IPS DF 6.9 (cell line): ENCODE results near the gene LANCL2.
"Not testable (repeated sequence)": the region's sequence is repeated elsewhere in the genome, so short reads cannot be mapped to it uniquely, and the experiment has no call there.

ENCODE experiments used
- DNase-seq: peaks from one replicate; pipeline ENCODE4 v3.0.0-alpha.2; 2013; ENCODE audit warnings: low read depth, low spot score
- H3K27ac ChIP-seq: one replicate; pipeline ENCODE4 v1.5.1; 2013; ENCODE audit warnings: low read length, control low read depth
- H3K27me3 ChIP-seq: 2 replicates; pipeline ENCODE4 v1.6.1; 2013; ENCODE audit warnings: mild to moderate bottlenecking, low read length; ENCODE audit not compliant: control insufficient read depth, insufficient read depth
- H3K36me3 ChIP-seq: 2 replicates; pipeline ENCODE4 v1.6.1; 2013; ENCODE audit warnings: low read length; ENCODE audit not compliant: control insufficient read depth, insufficient read depth
- H3K4me1 ChIP-seq: 2 replicates; pipeline ENCODE4 v1.6.1; 2013; ENCODE audit warnings: low read length; ENCODE audit not compliant: control insufficient read depth, insufficient read depth
- H3K4me3 ChIP-seq: 2 replicates; pipeline ENCODE4 v1.5.1; 2013; ENCODE audit warnings: mild to moderate bottlenecking, low read length
- H3K9me3 ChIP-seq: 2 replicates; pipeline ENCODE4 v1.6.1; 2013; ENCODE audit warnings: low read length, inconsistent platforms; ENCODE audit not compliant: control insufficient read depth, insufficient read depth
- WGBS: extraction: QIAGEN DNeasy Blood & Tissue Kit; methylation state at CpG from one replicate; pipeline ENCODE4 v1.1.7; 2013; ENCODE audit warnings: mixed read lengths, missing lambda C conversion rate; ENCODE audit not compliant: insufficient read length, insufficient coverage; 5-methylcytosine and 5-hydroxymethylcytosine counted together

The LANCL2 gene

DNA sequence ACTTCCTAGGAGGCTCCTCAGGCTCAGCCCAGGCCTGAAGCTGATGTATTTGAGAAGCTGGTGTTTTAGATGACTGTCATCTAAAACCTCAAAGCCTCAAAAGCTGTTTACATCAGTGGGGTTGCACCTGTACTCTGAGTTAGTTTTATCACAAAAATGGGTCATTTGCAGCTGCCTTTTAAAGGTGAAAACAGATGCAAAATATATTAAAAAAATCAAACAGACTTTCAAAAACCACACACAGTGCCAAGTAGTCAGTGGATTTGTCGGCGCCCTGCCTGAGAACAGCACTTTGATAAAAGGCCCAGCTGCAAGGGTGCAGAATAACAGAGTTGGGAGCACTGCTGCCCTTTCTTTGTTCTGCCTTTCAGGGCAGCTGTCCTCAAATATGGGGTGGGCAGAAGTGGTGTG, 104.1 kb downstream of the LANCL2 start:
- Histone ChIP-seq H3K4me1 (no peaks in the 10 kb centered on the region), H3K27me3 (no peaks in the 10 kb centered on the region), H3K9me3 (peaks cover 1% of the 10 kb centered on the region), H3K4me3 (no peak overlapping the region), H3K27ac (no peak overlapping the region), H3K36me3 (peaks cover 4% of the 10 kb centered on the region)
- no peak for DNase-seq
- WGBS, result no CpG with 5 or more reads among the region's 2 CpGs

DNA sequence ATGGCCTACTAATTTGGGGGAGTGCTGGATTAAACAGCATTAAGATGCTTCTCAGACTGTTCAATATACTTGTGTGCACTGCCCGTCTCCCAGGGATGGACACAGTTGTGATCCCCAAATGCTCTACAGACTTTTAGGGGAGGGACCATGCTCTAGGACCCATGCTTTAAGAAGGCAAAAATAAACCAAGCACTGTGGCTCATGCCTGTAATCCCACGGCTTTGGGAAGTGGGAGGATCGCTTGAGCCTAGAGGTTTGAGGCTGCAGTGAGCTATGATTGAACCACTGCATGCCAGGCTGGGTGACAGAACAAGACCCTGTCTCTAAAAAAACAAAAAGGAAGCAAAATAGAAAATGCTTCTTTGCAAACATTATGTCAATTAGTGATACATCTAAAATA, 104.6 kb downstream of the LANCL2 start:
- no CpG with 5 or more reads among the region's 3 CpGs for WGBS
- Histone ChIP-seq H3K27me3 (no peaks in the 10 kb centered on the region), H3K4me3 (no peak overlapping the region), H3K9me3 (peaks cover 1% of the 10 kb centered on the region), H3K4me1 (no peaks in the 10 kb centered on the region), H3K27ac (no peak overlapping the region), H3K36me3 (peaks cover 4% of the 10 kb centered on the region)
- no peak for DNase-seq

DNA sequence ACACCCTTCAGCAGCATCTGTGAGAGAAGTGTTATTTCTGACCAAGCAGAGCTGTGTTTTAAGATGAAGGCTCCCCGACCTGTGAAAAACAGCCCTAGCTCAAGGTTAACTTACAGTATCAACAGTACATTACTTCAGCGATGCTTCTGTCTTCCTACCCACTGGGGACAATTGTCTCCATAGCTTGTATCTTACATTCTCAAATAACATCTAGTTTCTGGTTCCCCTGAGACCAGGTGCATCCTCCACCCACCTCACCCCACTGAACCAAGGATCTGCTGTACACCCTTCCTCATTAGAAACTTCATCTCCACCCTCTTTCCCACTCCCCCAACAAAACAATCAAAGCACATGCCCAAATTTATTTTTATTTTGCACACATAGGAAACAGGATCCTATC, 105.1 kb downstream of the LANCL2 start:
- no CpG with 5 or more reads among the region's 2 CpGs for WGBS
- peaks cover 1% of the 10 kb centered on the region; the same call in 1 of the 2 replicates for H3K9me3 ChIP-seq
- DNase-seq, result no peak
- H3K4me3 ChIP-seq, result no peak overlapping the region
- H3K4me1 ChIP-seq, result no peaks in the 10 kb centered on the region
- peaks cover 4% of the 10 kb centered on the region for H3K36me3 ChIP-seq
- H3K27me3 ChIP-seq, result no peaks in the 10 kb centered on the region
- no peak overlapping the region for H3K27ac ChIP-seq

GRCh38 chr7:55471594-55471993, 106.5 kb downstream of the LANCL2 start:
- H3K27ac ChIP-seq, H3K4me1 ChIP-seq, H3K4me3 ChIP-seq, H3K9me3 ChIP-seq, H3K36me3 ChIP-seq, DNase-seq, H3K27me3 ChIP-seq: not testable (repeated sequence)
- no CpG with 5 or more reads among the region's 9 CpGs for WGBS

GRCh38 chr7:55472406-55472805, 107.3 kb downstream of the LANCL2 start:
- H3K4me3 ChIP-seq, H3K27me3 ChIP-seq: not testable (repeated sequence)

GRCh38 chr7:55472928-55473725, 108.0 kb downstream of the LANCL2 start:
- H3K36me3 ChIP-seq, result peaks cover 10% of the 10 kb centered on the region
- no CpG with 5 or more reads among the region's 25 CpGs for WGBS

More at GRCh38 chr7:55472406-55472805, 107.3 kb downstream of the LANCL2 start:
- not testable (repeated sequence) for H3K4me1 ChIP-seq, H3K9me3 ChIP-seq, H3K27ac ChIP-seq, H3K36me3 ChIP-seq, DNase-seq
- no CpG with 5 or more reads among the region's 14 CpGs for WGBS

GRCh38 chr7:55473932-55474331, 108.8 kb downstream of the LANCL2 start:
- Histone ChIP-seq H3K27me3 (no peaks in the 10 kb centered on the region), H3K36me3 (peaks cover 6% of the 10 kb centered on the region; the same call in 1 of the 2 replicates), H3K27ac (no peak overlapping the region), H3K4me3 (no peak overlapping the region), H3K4me1 (no peaks in the 10 kb centered on the region), H3K9me3 (no peaks in the 10 kb centered on the region)
- no CpG with 5 or more reads among the region's 10 CpGs for WGBS
- no peak for DNase-seq

More at GRCh38 chr7:55472928-55473725, 108.0 kb downstream of the LANCL2 start:
- Histone ChIP-seq H3K9me3 (no peaks in the 10 kb centered on the region), H3K27ac (no peak overlapping the region), H3K27me3 (no peaks in the 10 kb centered on the region), H3K4me1 (no peaks in the 10 kb centered on the region), H3K4me3 (no peak overlapping the region)
- DNase-seq, result no peak

- WGBS, result no CpG with 5 or more reads among the region's 22 CpGs
- H3K36me3 ChIP-seq, result peaks cover 6% of the 10 kb centered on the region; the same call in 1 of the 2 replicates
- no peak overlapping the region for H3K4me3 ChIP-seq
Observed at GRCh38 chr7:55474944-55475854, 110.1 kb downstream of the LANCL2 start.

GRCh38 chr7:55475855-55476803, 111.0 kb downstream of the LANCL2 start:
- WGBS, result no CpG with 5 or more reads among the region's 19 CpGs
- Histone ChIP-seq H3K27ac (no peak overlapping the region), H3K36me3 (peaks cover 6% of the 10 kb centered on the region; the same call in 1 of the 2 replicates), H3K4me1 (no peaks in the 10 kb centered on the region), H3K4me3 (no peak overlapping the region), H3K27me3 (no peaks in the 10 kb centered on the region), H3K9me3 (no peaks in the 10 kb centered on the region)
- DNase-seq, result no peak

More at GRCh38 chr7:55474944-55475854, 110.1 kb downstream of the LANCL2 start:
- Histone ChIP-seq H3K27ac (no peak overlapping the region), H3K27me3 (no peaks in the 10 kb centered on the region), H3K9me3 (no peaks in the 10 kb centered on the region), H3K4me1 (no peaks in the 10 kb centered on the region)
- DNase-seq, result no peak
